Left lung (tissue), 10 donors: ENCODE measurements around the gene FBXO7. TPM values are rescaled to one million over a fixed set of nuclear protein-coding genes. Genes with fewer than 3 reads are reported as not detected.
A peak's percentile ranks its signal among the peaks of the same experiment; 100 is the strongest.

Source experiments
- ATAC-seq: fragments of 200-7000 bp; cut with Tn5 transposase; one replicate; pipeline ENCODE4 v1.9.1; 2020; ENCODE audit warnings: moderate library complexity
- DNase-seq, 4 donors: peaks; one replicate each; pipeline ENCODE4 v3.0.0-alpha.2; 2013 to 2020
- H3K27ac ChIP-seq, 2 donors: fragments of 200-600 bp; sonication (generic) in 1 of 2; one replicate each; pipeline versions ENCODE4 v1.5.0 to v1.8.0; 2020 to 2021
- H3K27me3 ChIP-seq, 2 donors: fragments of 200-600 bp; sonication (generic) in 1 of 2; one replicate each; pipeline versions ENCODE4 v1.5.0 to v1.8.0; 2020 to 2021
- H3K36me3 ChIP-seq, 2 donors: fragments of 200-600 bp; sonication (generic) in 1 of 2; one replicate each; pipeline versions ENCODE4 v1.5.0 to v1.8.0; 2020 to 2021
- H3K4me1 ChIP-seq, 2 donors: fragments of 200-600 bp; one replicate each; pipeline ENCODE4 v1.8.0; 2021
- H3K4me3 ChIP-seq, 2 donors: fragments of 200-600 bp; sonication (generic) in 1 of 2; one replicate each; pipeline versions ENCODE4 v1.5.0 to v1.8.0; 2020 to 2021; ENCODE audit warnings: mild to moderate bottlenecking in 1 of 2
- H3K9me3 ChIP-seq, 2 donors: fragments of 200-600 bp; sonication (generic) in 1 of 2; one replicate each; pipeline versions ENCODE4 v1.5.0 to v1.8.0; 2020 to 2021
- CTCF ChIP-seq, 2 donors: fragments of 200-600 bp; sonication (generic) in 1 of 2; IDR thresholded peaks; one replicate each; pipeline versions ENCODE4 v1.5.0 to v1.8.0; 2021; ENCODE audit warnings: antibody characterized with exemption in 2 of 2
- intact Hi-C, 2 donors: fragments of 100-400 bp; cut with DNase I; formaldehyde crosslinking; loops; one replicate each; pipeline versions ENCODE4 v1.11.2 to v1.14.2; 2022
- polyA plus RNA-seq, 6 donors: library from polyadenylated mRNA; unstranded; fragments of 120-200 nt; gene quantifications; one replicate each; pipeline ENCODE4 v1.2.1, GENCODE V29; 2013; ENCODE audit not compliant: insufficient read length in 6 of 6
- total RNA-seq, 2 donors: library from RNA; stranded (reverse); fragmentation: NEBNext Ultra II Directional; extraction: Animal tissue kit (Norgen Biotek cat#: 25700); gene quantifications; one replicate each; pipeline ENCODE4 v1.2.1, GENCODE V29; 2021
- donor health status: DM: no; HTN: yes; CAD: no.
- donor health status: DM: no; HTN: no; CAD: no.

FBXO7 gene
- total and polyA plus RNA-seq, 8 donors: 84.5 to 114 (median 106) TPM

DNA sequence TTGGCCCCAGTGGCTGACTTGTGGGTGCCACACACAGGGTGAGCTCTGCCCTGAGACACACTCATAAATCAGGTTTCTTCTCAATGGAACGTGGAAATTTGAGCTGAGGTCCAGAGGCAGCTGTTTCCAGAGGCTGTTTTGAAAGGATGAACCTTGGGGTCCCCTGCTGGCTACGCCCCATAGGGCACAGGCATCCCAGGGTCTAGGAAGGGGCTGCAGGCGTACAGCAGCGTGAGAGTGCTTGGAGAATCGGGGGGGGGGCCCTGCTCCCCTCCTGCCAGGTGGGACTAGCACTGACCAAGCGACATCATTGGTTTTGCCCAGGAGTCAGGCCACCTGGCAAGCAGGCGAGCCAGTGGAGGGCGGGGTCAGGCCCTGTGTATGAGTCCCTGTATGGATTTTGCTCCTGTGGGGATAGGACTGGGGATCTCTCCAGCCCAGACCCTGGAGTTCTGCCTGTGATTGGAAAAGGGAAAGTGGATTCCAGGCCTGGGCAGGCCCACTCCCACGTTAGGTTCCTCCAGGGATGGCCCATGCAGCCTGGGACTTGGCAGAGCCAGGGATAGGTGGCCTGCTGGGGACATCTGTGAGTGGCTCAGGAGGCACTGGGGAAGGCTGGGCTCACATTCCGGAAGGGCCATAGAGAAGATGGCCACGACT is 61.0 kb downstream of the FBXO7 start:
- ATAC-seq (no peak), DNase-seq (peak in 1 of 4 donors; percentile 42)
- Histone ChIP-seq H3K4me1 (peaks cover 20 to 27% of the 10 kb centered on the region in 2 donors), H3K36me3 (no peaks in the 10 kb centered on the region), H3K4me3 (no peak overlapping the region), H3K27ac (no peak overlapping the region), H3K9me3 (no peaks in the 10 kb centered on the region), H3K27me3 (no peaks in the 10 kb centered on the region)
- TF ChIP-seq CTCF (IDR thresholded peaks at IDR 0.05): no peak
- intact Hi-C loops: loop anchor here in 1 of 2 donors (10.0 kb wide), 1 partner anchor 89 kb away; no protein-coding TSS in a partner anchor

GRCh38 chr22:32536352-32536751 is 61.7 kb downstream of the FBXO7 start:
- Histone ChIP-seq H3K27ac (no peak overlapping the region), H3K27me3 (no peaks in the 10 kb centered on the region), H3K4me3 (no peak overlapping the region), H3K4me1 (peaks cover 17 to 24% of the 10 kb centered on the region in 2 donors), H3K36me3 (no peaks in the 10 kb centered on the region), H3K9me3 (no peaks in the 10 kb centered on the region)
- no peak for ATAC-seq
- intact Hi-C loops: loop anchor here in 1 of 2 donors (10.0 kb wide), 1 partner anchor 88 kb away; no protein-coding TSS in a partner anchor
- no peak for TF ChIP-seq CTCF (IDR thresholded peaks at IDR 0.05)
- no peak for DNase-seq

- no peak for TF ChIP-seq CTCF (IDR thresholded peaks at IDR 0.05)
- intact Hi-C loops: loop anchor here in 1 of 2 donors (10.0 kb wide), 1 partner anchor 86 kb away; no protein-coding TSS in a partner anchor
- H3K9me3 ChIP-seq: no peaks in the 10 kb centered on the region
- no peaks in the 10 kb centered on the region for H3K27me3 ChIP-seq
- peaks cover 7 to 13% of the 10 kb centered on the region in 2 donors for H3K4me1 ChIP-seq
- ATAC-seq: no peak
- H3K27ac ChIP-seq: no peak overlapping the region
- H3K4me3 ChIP-seq: no peak overlapping the region
- DNase-seq: no peak
- H3K36me3 ChIP-seq: no peaks in the 10 kb centered on the region
Measured at GRCh38 chr22:32538521-32538920, 63.9 kb downstream of the FBXO7 start.

GRCh38 chr22:32539631-32540421 is 65.2 kb downstream of the FBXO7 start:
- Histone ChIP-seq H3K36me3 (no peaks in the 10 kb centered on the region), H3K27me3 (no peaks in the 10 kb centered on the region), H3K4me1 (peaks cover 4 to 9% of the 10 kb centered on the region in 2 donors), H3K4me3 (no peak overlapping the region), H3K9me3 (no peaks in the 10 kb centered on the region), H3K27ac (peak overlapping the region in 1 of 2 donors; percentile 33)
- DNase-seq: no peak
- peak; percentile 55 for ATAC-seq
- TF ChIP-seq CTCF (IDR thresholded peaks at IDR 0.05): no peak
- intact Hi-C loops: loop anchor here in 1 of 2 donors (10.0 kb wide), 1 partner anchor 85 kb away; no protein-coding TSS in a partner anchor

- no peaks in the 10 kb centered on the region for H3K36me3 ChIP-seq
- H3K9me3 ChIP-seq: no peaks in the 10 kb centered on the region
- intact Hi-C loops: no loop called here
- H3K4me1 ChIP-seq: peaks cover 4 to 14% of the 10 kb centered on the region in 2 donors
- H3K27me3 ChIP-seq: no peaks in the 10 kb centered on the region
- DNase-seq: peak in 1 of 4 donors; percentile 57
- H3K27ac ChIP-seq: no peak overlapping the region
- ATAC-seq: no peak
- TF ChIP-seq CTCF (IDR thresholded peaks at IDR 0.05): no peak
- H3K4me3 ChIP-seq: no peak overlapping the region
Measured at GRCh38 chr22:32541481-32541880, 66.9 kb downstream of the FBXO7 start.
